GM12878 (cell line): ENCODE measurements around the gene SCGB3A2. TPM values are rescaled to one million over a fixed set of nuclear protein-coding genes. Genes with fewer than 3 reads are reported as not detected.

Experiments used
- ATAC-seq: fragments of 200-7000 bp; cut with Tn5 transposase; 3 replicates; pipeline ENCODE4 v1.9.1; 2020; ENCODE audit warnings: mild to moderate bottlenecking, moderate library complexity
- BruUV-seq: library from RNA; stranded (reverse); fragments of 400-500 nt; replicated peaks from 2 replicates; lab custom pipeline; 2021; lab: Mats Ljungman, UMichigan
- CTCF ChIA-PET: fragments of 300-600 bp; sonication (Branson Sonifier 250); formaldehyde crosslinking; extraction: SDS; loops from one replicate; lab custom pipeline; 2021; ENCODE audit warnings: inconsistent platforms; lab: Yijun Ruan, JAX
- POLR2A ChIA-PET: fragments of 350-600 bp; formaldehyde crosslinking; extraction: SDS; loops from one replicate; lab custom pipeline; 2021; ENCODE audit warnings: inconsistent platforms; lab: Charles Lee
- RAD21 ChIA-PET: fragments of 300-600 bp; sonication (Branson Sonifier 250); formaldehyde crosslinking; loops from one replicate; lab custom pipeline; 2023; ENCODE audit warnings: antibody characterized with exemption; ENCODE audit not compliant: unreplicated experiment; lab: Charles Lee
- SMC1A ChIA-PET: fragments of 300-600 bp; sonication (Branson Sonifier 250); formaldehyde crosslinking; loops from one replicate; lab custom pipeline; 2023; ENCODE audit not compliant: unreplicated experiment, uncharacterized antibody; lab: Charles Lee
- DNase-seq: peaks from one replicate; pipeline ENCODE4 v3.0.0-alpha.2; 2011; ENCODE audit warnings: low read depth, low spot score
- FAIRE-seq: peaks from 3 replicates; lab custom pipeline; 2011; peaks lifted over from hg19 to GRCh38; lab: Jason Lieb, UNC
- H2AFZ ChIP-seq: 2 replicates; pipeline ENCODE4 v1.6.0; 2011; ENCODE audit warnings: low read depth, low read length, control low read depth; ENCODE audit not compliant: control insufficient read depth
- H3K27ac ChIP-seq: 2 replicates; pipeline ENCODE4 v1.5.1; 2011; ENCODE audit warnings: control low read depth; ENCODE audit not compliant: control insufficient read depth, insufficient read depth
- H3K27me3 ChIP-seq, 2 experiments: replicated peaks in 1 of 2; 2 replicates each; pipeline versions ENCODE4 v1.6.0 to v1.6.1; 2011; ENCODE audit warnings: low read length in 1 of 2; ENCODE audit not compliant: control insufficient read depth in 2 of 2, insufficient read depth in 2 of 2
- H3K36me3 ChIP-seq, 2 experiments: 2 replicates each; pipeline ENCODE4 v1.5.1; 2011; ENCODE audit warnings: low read length in 1 of 2; ENCODE audit not compliant: control insufficient read depth in 2 of 2, insufficient read depth in 2 of 2
- H3K4me1 ChIP-seq: 2 replicates; pipeline ENCODE4 v1.6.1; 2011; ENCODE audit warnings: mild to moderate bottlenecking, low read length, moderate library complexity, mixed read lengths; ENCODE audit not compliant: control insufficient read depth, insufficient read depth
- H3K4me2 ChIP-seq: 2 replicates; pipeline ENCODE4 v1.6.0; 2011; ENCODE audit warnings: control low read depth; ENCODE audit not compliant: control insufficient read depth, insufficient read depth
- H3K4me3 ChIP-seq: fragments of 200-600 bp; sonication (generic); 2 replicates; pipeline ENCODE4 v1.5.1; 2016
- H3K79me2 ChIP-seq: 2 replicates; pipeline ENCODE4 v1.6.0; 2011; ENCODE audit warnings: low read length; ENCODE audit not compliant: control insufficient read depth, insufficient read depth
- H3K9ac ChIP-seq: 2 replicates; pipeline ENCODE4 v1.8.0; 2011; ENCODE audit warnings: low read length, control low read depth, mixed read lengths; ENCODE audit not compliant: control insufficient read depth, insufficient read depth
- H3K9me3 ChIP-seq: replicated peaks from 3 replicates; pipeline ENCODE4 v1.5.1; 2011; ENCODE audit warnings: mild to moderate bottlenecking, low read length; ENCODE audit not compliant: control insufficient read depth, insufficient read depth
- H4K20me1 ChIP-seq: 2 replicates; pipeline ENCODE4 v1.6.0; 2011; ENCODE audit not compliant: control insufficient read depth, insufficient read depth
- BACH1 ChIP-seq: fragments of 450-650 bp; IDR thresholded peaks from 2 replicates; pipeline ENCODE4 v1.6.1; 2017; ENCODE audit warnings: mild to moderate bottlenecking, borderline replicate concordance
- CEBPB ChIP-seq, 2 experiments: fragments of 150-350 bp in 1 of 2; IDR thresholded peaks; 2 replicates each; pipeline ENCODE4 v1.6.1; 2012 to 2014; ENCODE audit warnings: low read depth in 2 of 2, low read length in 2 of 2, borderline replicate concordance in 1 of 2, inconsistent platforms in 1 of 2
- CHD2 ChIP-seq: IDR thresholded peaks from 2 replicates; pipeline ENCODE4 v1.6.1; 2011; ENCODE audit warnings: low read depth, low read length, improper control_type of control experiment, borderline replicate concordance
- CREB1 ChIP-seq: IDR thresholded peaks from 2 replicates; pipeline ENCODE4 v1.6.1; 2012; ENCODE audit warnings: low read depth, mild to moderate bottlenecking, inconsistent platforms
- HDAC6 ChIP-seq: fragments of 200-600 bp; sonication (generic); IDR thresholded peaks from one replicate; pipeline ENCODE4 v1.8.0; 2017; ENCODE audit warnings: antibody characterized with exemption; ENCODE audit not compliant: unreplicated experiment
- JUNB ChIP-seq: IDR thresholded peaks from 2 replicates; pipeline ENCODE4 v1.6.1; 2016; ENCODE audit warnings: antibody characterized with exemption, mild to moderate bottlenecking
- KAT2A ChIP-seq: conservative IDR thresholded peaks from 2 replicates; pipeline ENCODE4 v1.6.1; 2011; ENCODE audit warnings: low read depth, low read length; ENCODE audit not compliant: control insufficient read depth
- NR2C1 ChIP-seq: fragments of 450-650 bp; IDR thresholded peaks from 2 replicates; pipeline ENCODE4 v1.6.1; 2017; ENCODE audit warnings: antibody characterized with exemption, mild to moderate bottlenecking, moderate library complexity
- PAX8 ChIP-seq: fragments of 450-650 bp; IDR thresholded peaks from 2 replicates; pipeline ENCODE4 v1.6.1; 2017; ENCODE audit warnings: mild to moderate bottlenecking, moderate library complexity
- PML ChIP-seq: IDR thresholded peaks from 2 replicates; pipeline ENCODE4 v1.6.1; 2012; ENCODE audit warnings: low read length, inconsistent platforms
- SPI1 ChIP-seq: IDR thresholded peaks from 2 replicates; pipeline ENCODE4 v1.6.1; 2011; ENCODE audit warnings: low read depth, mild to moderate bottlenecking, low read length, moderate library complexity, borderline replicate concordance; ENCODE audit not compliant: insufficient read depth
- USF2 ChIP-seq: IDR thresholded peaks from 2 replicates; pipeline ENCODE4 v1.6.1; 2011; ENCODE audit warnings: low read depth, low read length, improper control_type of control experiment, borderline replicate concordance
- WRNIP1 ChIP-seq: IDR thresholded peaks from 2 replicates; pipeline ENCODE4 v1.6.1; 2011; ENCODE audit warnings: low read depth, low read length, improper control_type of control experiment, borderline replicate concordance
- ZNF274 ChIP-seq: IDR thresholded peaks from one replicate; pipeline ENCODE4 v1.8.0; 2011; ENCODE audit not compliant: insufficient read length, insufficient read depth
- WGBS: methylation state at CpG from one replicate; pipeline ENCODE4 v1.1.6; 2016; ENCODE audit warnings: low lambda C conversion rate; ENCODE audit not compliant: insufficient replicate concordance, insufficient coverage; ENCODE audit errors: missing lambda C conversion rate; 5-methylcytosine and 5-hydroxymethylcytosine counted together
- in situ Hi-C: fragments of 300-500 bp; cut with MboI; formaldehyde crosslinking; loops from 9 replicates; pipeline ENCODE4 v1.14.3; 2018; ENCODE audit warnings: mixed read lengths
- intact Hi-C: fragments of 100-400 bp; cut with micrococcal nuclease; formaldehyde crosslinking; loops from one replicate; pipeline ENCODE4 v1.14.2; 2022; ENCODE audit not compliant: unreplicated experiment
- polyA plus RNA-seq, 11 experiments: library from polyadenylated mRNA; depleted of rRNA in 4 of 11; unstranded in 6 of 11; stranded (reverse) in 5 of 11; fragments of >200 nt; fragmentation: Nextera tagmentation in 4 of 11; fragmentation: Illumina TruSeq in 1 of 11; extraction: Ambion mirVana in 4 of 11; extraction: Trizol in 1 of 11; gene quantifications; 1 replicate in 1 of 11; 2 replicates in 10 of 11; pipeline versions ENCODE4 v1.2.1 to v1.2.3, GENCODE V29; 2011 to 2016; ENCODE audit warnings: inconsistent platforms in 2 of 11, missing spikeins in 2 of 11, low read depth in 1 of 11
- total RNA-seq, 4 experiments: library from RNA; depleted of rRNA in 3 of 4; stranded (reverse); fragments of >200 nt in 3 of 4; fragmentation: Illumina TruSeq in 1 of 4; extraction: Trizol in 1 of 4; gene quantifications; 2 replicates each; pipeline versions ENCODE4 v1.2.1 to v1.2.3, GENCODE V29; 2013 to 2021
- TF ChIP-seq, protein P1 (sequence below): fragments of 450-650 bp; IDR thresholded peaks from 2 replicates; pipeline ENCODE4 v1.6.1; 2016; ENCODE audit warnings: mild to moderate bottlenecking
- TF ChIP-seq, protein P2 (sequence below): fragments of 450-650 bp; IDR thresholded peaks from 2 replicates; pipeline ENCODE4 v1.6.1; 2017; ENCODE audit warnings: mild to moderate bottlenecking

Gene SCGB3A2
- total and polyA plus RNA-seq, 10 of the 15 experiments (the other 5 are each of a cell fraction or from before 2014, with no cell fraction given): 0.24 TPM; not detected in 9

DNA sequence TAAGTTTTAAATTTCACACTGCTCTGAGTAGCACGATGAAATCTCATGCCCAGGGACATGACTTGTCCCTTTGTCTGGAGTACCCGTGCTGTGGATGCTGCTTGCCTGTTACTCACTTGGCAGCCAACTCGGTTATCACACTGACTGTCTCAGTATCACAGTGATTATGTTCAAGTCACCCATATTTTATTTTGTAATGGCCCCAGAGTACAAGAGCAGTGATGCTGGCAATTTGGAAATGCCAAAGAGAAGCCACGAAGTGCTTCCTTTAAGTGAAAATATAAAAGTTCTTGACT is 22.8 kb upstream of the SCGB3A2 start:
- Histone ChIP-seq H3K4me1 (no peaks in the 10 kb centered on the region), H3K36me3 (no peaks in the 10 kb centered on the region), H2AFZ (no peak overlapping the region), H3K79me2 (no peaks in the 10 kb centered on the region), H3K9me3 (no peaks in the 10 kb centered on the region), H4K20me1 (no peaks in the 10 kb centered on the region), H3K9ac (no peak overlapping the region), H3K27me3 (no peaks in the 10 kb centered on the region; a peak in 2 of 4 replicates), H3K27ac (no peak overlapping the region), H3K4me3 (no peak overlapping the region), H3K4me2 (no peak overlapping the region)
- ChIA-PET CTCF (interaction anchor here (1.4 to 2.8 kb wide), 2 partner anchors 10 to 875 kb away, joined by 5 to 7 read pairs; no protein-coding TSS in a partner anchor), POLR2A (no interaction called here), SMC1A (interaction anchor here (1.5 kb wide), 1 partner anchor 875 kb away, joined by 3 read pairs; no protein-coding TSS in a partner anchor), RAD21 (interaction anchor here (1.2 kb wide), 2 partner anchors 33 to 529 kb away, joined by 3 read pairs; no protein-coding TSS in a partner anchor)
- no peak for FAIRE-seq
- intact Hi-C loops: no loop called here
- 0% methylated on average over 4 of the region's 4 CpGs for WGBS
- TF ChIP-seq ZNF274: no peak
- TF ChIP-seq JUNB: no peak
- TF ChIP-seq CHD2: no peak
- no peak for TF ChIP-seq NR2C1
- TF ChIP-seq, protein P1, sequence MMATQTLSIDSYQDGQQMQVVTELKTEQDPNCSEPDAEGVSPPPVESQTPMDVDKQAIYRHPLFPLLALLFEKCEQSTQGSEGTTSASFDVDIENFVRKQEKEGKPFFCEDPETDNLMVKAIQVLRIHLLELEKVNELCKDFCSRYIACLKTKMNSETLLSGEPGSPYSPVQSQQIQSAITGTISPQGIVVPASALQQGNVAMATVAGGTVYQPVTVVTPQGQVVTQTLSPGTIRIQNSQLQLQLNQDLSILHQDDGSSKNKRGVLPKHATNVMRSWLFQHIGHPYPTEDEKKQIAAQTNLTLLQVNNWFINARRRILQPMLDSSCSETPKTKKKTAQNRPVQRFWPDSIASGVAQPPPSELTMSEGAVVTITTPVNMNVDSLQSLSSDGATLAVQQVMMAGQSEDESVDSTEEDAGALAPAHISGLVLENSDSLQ: no peak
- TF ChIP-seq CREB1: no peak
- TF ChIP-seq BACH1: no peak
- no peak for TF ChIP-seq SPI1
- ATAC-seq: no peak
- DNase-seq: no peak
- in situ Hi-C loops: no loop called here
- no TSS peak for BruUV-seq

DNA sequence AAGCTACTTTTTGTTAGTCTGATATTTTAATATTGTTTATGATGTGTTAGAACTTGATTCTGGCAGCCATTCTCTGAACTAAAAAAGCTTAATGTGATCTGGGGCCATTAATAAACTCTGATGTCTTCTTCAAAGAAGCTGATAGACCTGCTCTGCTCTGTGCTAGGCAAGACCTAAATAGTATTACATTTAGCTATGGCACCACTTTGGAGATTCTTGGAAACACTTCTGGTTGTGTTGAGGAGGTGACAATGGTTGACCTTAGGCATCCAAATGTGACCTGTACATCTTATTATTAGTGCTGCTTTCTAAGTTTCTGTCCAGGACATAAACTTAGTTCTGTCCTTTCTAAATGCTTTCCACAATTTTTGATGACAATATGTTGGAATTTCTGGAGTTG is 21.7 kb upstream of the SCGB3A2 start:
- Histone ChIP-seq H4K20me1 (no peaks in the 10 kb centered on the region), H2AFZ (no peak overlapping the region), H3K36me3 (no peaks in the 10 kb centered on the region), H3K9me3 (no peaks in the 10 kb centered on the region), H3K27me3 (no peaks in the 10 kb centered on the region; a peak in 2 of 4 replicates), H3K4me2 (no peak overlapping the region), H3K9ac (no peak overlapping the region), H3K79me2 (no peaks in the 10 kb centered on the region), H3K4me3 (no peak overlapping the region), H3K27ac (no peak overlapping the region), H3K4me1 (no peaks in the 10 kb centered on the region)
- SMC1A ChIA-PET: interaction anchor here (0.7 to 2.3 kb wide), 3 partner anchors 9 to 874 kb away, joined by 3 to 9 read pairs (median 3); no protein-coding TSS in a partner anchor
- DNase-seq (no peak), ATAC-seq (no peak), FAIRE-seq (no peak)
- RAD21 ChIA-PET: no interaction called here
- CTCF ChIA-PET: interaction anchor here (1.3 to 2.8 kb wide), 3 partner anchors 11 to 30 kb away, joined by 3 to 9 read pairs (median 7); no protein-coding TSS in a partner anchor
- intact Hi-C loops: no loop called here
- POLR2A ChIA-PET: no interaction called here
- no TSS peak for BruUV-seq
- in situ Hi-C loops: no loop called here
- TF ChIP-seq KAT2A (no peak), CEBPB (IDR thresholded peaks at IDR 0.05; ENCODE audit: borderline replicate concordance in 1 of 2, low read depth in 2 of 2, low read length in 2 of 2) (no peak), HDAC6 (no peak), WRNIP1 (no peak), PAX8 (no peak), SPI1 (no peak), USF2 (no peak), PML (no peak)
- TF ChIP-seq, protein P2, sequence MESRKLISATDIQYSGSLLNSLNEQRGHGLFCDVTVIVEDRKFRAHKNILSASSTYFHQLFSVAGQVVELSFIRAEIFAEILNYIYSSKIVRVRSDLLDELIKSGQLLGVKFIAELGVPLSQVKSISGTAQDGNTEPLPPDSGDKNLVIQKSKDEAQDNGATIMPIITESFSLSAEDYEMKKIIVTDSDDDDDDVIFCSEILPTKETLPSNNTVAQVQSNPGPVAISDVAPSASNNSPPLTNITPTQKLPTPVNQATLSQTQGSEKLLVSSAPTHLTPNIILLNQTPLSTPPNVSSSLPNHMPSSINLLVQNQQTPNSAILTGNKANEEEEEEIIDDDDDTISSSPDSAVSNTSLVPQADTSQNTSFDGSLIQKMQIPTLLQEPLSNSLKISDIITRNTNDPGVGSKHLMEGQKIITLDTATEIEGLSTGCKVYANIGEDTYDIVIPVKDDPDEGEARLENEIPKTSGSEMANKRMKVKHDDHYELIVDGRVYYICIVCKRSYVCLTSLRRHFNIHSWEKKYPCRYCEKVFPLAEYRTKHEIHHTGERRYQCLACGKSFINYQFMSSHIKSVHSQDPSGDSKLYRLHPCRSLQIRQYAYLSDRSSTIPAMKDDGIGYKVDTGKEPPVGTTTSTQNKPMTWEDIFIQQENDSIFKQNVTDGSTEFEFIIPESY: no peak
